Right atrium auricular region (tissue), 2 donors: ENCODE data around the gene ZNF407. TPM values are rescaled to one million over a fixed set of nuclear protein-coding genes. Genes with fewer than 3 reads are reported as not detected.

Experiments used
- DNase-seq: peaks from one replicate; pipeline ENCODE4 v3.0.0-alpha.2; 2019; ENCODE audit warnings: low spot score
- H3K27ac ChIP-seq, 2 donors: fragments of 200-600 bp; sonication (generic); 1 replicate in 1 of 2; 2 replicates in 1 of 2; pipeline ENCODE4 v1.5.1; 2016 to 2019
- H3K27me3 ChIP-seq, 2 donors: fragments of 200-600 bp; sonication (generic); one replicate each; pipeline versions ENCODE4 v1.5.1 to v1.6.0; 2017 to 2019
- H3K36me3 ChIP-seq: fragments of 200-600 bp; sonication (generic); one replicate; pipeline ENCODE4 v1.5.1; 2016
- H3K4me1 ChIP-seq, 2 donors: fragments of 200-600 bp; sonication (generic); one replicate each; pipeline versions ENCODE4 v1.5.1 to v1.6.0; 2017 to 2019
- H3K4me3 ChIP-seq, 2 donors: fragments of 200-600 bp; sonication (generic); 1 replicate in 1 of 2; 2 replicates in 1 of 2; pipeline ENCODE4 v1.5.1; 2017 to 2019; ENCODE audit warnings: mild to moderate bottlenecking in 1 of 2, moderate library complexity in 1 of 2
- H3K9me3 ChIP-seq, 2 donors: fragments of 200-600 bp; sonication (generic); one replicate each; pipeline ENCODE4 v1.5.1; 2019
- CTCF ChIP-seq, 2 donors: fragments of 200-600 bp; sonication (generic); IDR thresholded peaks; one replicate each; pipeline ENCODE4 v1.5.1; 2019; ENCODE audit warnings: antibody characterized with exemption in 2 of 2
- total RNA-seq, 2 donors: library from RNA; depleted of rRNA; stranded (reverse); fragments of >200 nt; gene quantifications; one replicate each; pipeline ENCODE4 v1.1.0, GENCODE V29; 2016

ZNF407 gene
- total RNA-seq, 2 donors from 2014 or later = 7.8 to 8.7 TPM

- Histone ChIP-seq H3K27me3 (no peaks in the 10 kb centered on the region), H3K9me3 (no peaks in the 10 kb centered on the region), H3K4me1 (no peaks in the 10 kb centered on the region), H3K36me3 (no peaks in the 10 kb centered on the region), H3K27ac (no peak overlapping the region), H3K4me3 (no peak overlapping the region)
- no peak for DNase-seq
- no peak for TF ChIP-seq CTCF (IDR thresholded peaks at IDR 0.05)
These were observed 344.7 kb downstream of the ZNF407 start for GRCh38 chr18:74942319-74942910.

GRCh38 chr18:74944676-74945075 lies 347.0 kb downstream of the ZNF407 start:
- no peak for TF ChIP-seq CTCF (IDR thresholded peaks at IDR 0.05)
- Histone ChIP-seq H3K9me3 (no peaks in the 10 kb centered on the region), H3K4me1 (peaks cover 0 to 3% of the 10 kb centered on the region in 2 donors), H3K4me3 (no peak overlapping the region), H3K27ac (no peak overlapping the region), H3K27me3 (no peaks in the 10 kb centered on the region), H3K36me3 (no peaks in the 10 kb centered on the region)
- DNase-seq = no peak

GRCh38 chr18:74945774-74946545 lies 348.3 kb downstream of the ZNF407 start:
- Histone ChIP-seq H3K4me1 (peaks cover 0 to 11% of the 10 kb centered on the region in 2 donors), H3K36me3 (no peaks in the 10 kb centered on the region), H3K9me3 (no peaks in the 10 kb centered on the region), H3K27ac (no peak overlapping the region), H3K27me3 (no peaks in the 10 kb centered on the region), H3K4me3 (no peak overlapping the region)
- no peak for TF ChIP-seq CTCF (IDR thresholded peaks at IDR 0.05)
- DNase-seq = no peak

GRCh38 chr18:74946646-74947375 lies 349.1 kb downstream of the ZNF407 start:
- no peak for TF ChIP-seq CTCF (IDR thresholded peaks at IDR 0.05)
- DNase-seq = no peak
- H3K9me3 ChIP-seq = no peaks in the 10 kb centered on the region

GRCh38 chr18:74947417-74947816 lies 349.7 kb downstream of the ZNF407 start:
- H3K27me3 ChIP-seq = no peaks in the 10 kb centered on the region
- no peak for DNase-seq
- H3K9me3 ChIP-seq = no peaks in the 10 kb centered on the region
- peaks cover 0 to 17% of the 10 kb centered on the region in 2 donors for H3K4me1 ChIP-seq
- H3K4me3 ChIP-seq = no peak overlapping the region
- H3K36me3 ChIP-seq = no peaks in the 10 kb centered on the region
- no peak overlapping the region for H3K27ac ChIP-seq
- no peak for TF ChIP-seq CTCF (IDR thresholded peaks at IDR 0.05)

More at GRCh38 chr18:74946646-74947375, 349.1 kb downstream of the ZNF407 start:
- H3K4me1 ChIP-seq = peaks cover 0 to 17% of the 10 kb centered on the region in 2 donors
- no peak overlapping the region for H3K4me3 ChIP-seq
- no peak overlapping the region for H3K27ac ChIP-seq
- no peaks in the 10 kb centered on the region for H3K27me3 ChIP-seq
- no peaks in the 10 kb centered on the region for H3K36me3 ChIP-seq
